Measurements from ENCODE around the gene IMMP2L.
"Not testable (repeated sequence)": the region's sequence is repeated elsewhere in the genome, so short reads cannot be mapped to it uniquely, and the experiment has no call there.

The IMMP2L gene

GRCh38 chr7:111470998-111471397 lies 91.3 kb downstream of the IMMP2L start:
- H3K4me3 ChIP-seq (ENCODE audit: low read length, poor library complexity, severe bottlenecking) = no peak overlapping the region
- H3K4me2 ChIP-seq (ENCODE audit: low read depth, low read length, poor library complexity, severe bottlenecking) = no peak overlapping the region
- no peaks in the 10 kb centered on the region for H3K9me2 ChIP-seq (replicated peaks; ENCODE audit: low read depth, low read length)
- H3K27me3 ChIP-seq (ENCODE audit: insufficient read depth, low read length, poor library complexity, severe bottlenecking) = no peaks in the 10 kb centered on the region
- H3K79me2 ChIP-seq (ENCODE audit: insufficient read depth, low read length) = no peaks in the 10 kb centered on the region
- H3K9me3 ChIP-seq (ENCODE audit: insufficient read depth, low read depth, low read length) = no peaks in the 10 kb centered on the region
- H3K36me3 ChIP-seq (ENCODE audit: insufficient read depth, low read length) = no peaks in the 10 kb centered on the region
- no peak overlapping the region for H2AFZ ChIP-seq (ENCODE audit: low read length)
- no peaks in the 10 kb centered on the region for H4K20me1 ChIP-seq (ENCODE audit: insufficient read depth, low read length, poor library complexity, severe bottlenecking)
- no peaks in the 10 kb centered on the region for H3K4me1 ChIP-seq (ENCODE audit: insufficient read depth, low read length, poor library complexity, severe bottlenecking)
- TF ChIP-seq CTCF (conservative IDR thresholded peaks at IDR 0.05; ENCODE audit: low read length) = no peak
- TF ChIP-seq EZH2phosphoT487 (IDR thresholded peaks at IDR 0.05; ENCODE audit: borderline replicate concordance) = no peak
- no peak overlapping the region for H3K9ac ChIP-seq (ENCODE audit: low read depth, low read length, poor library complexity, severe bottlenecking)
- H3F3A ChIP-seq (ENCODE audit: low read depth) = no peaks in the 10 kb centered on the region

GRCh38 chr7:111469894-111470293 lies 92.4 kb downstream of the IMMP2L start:
- not testable (repeated sequence) for H3K79me2 ChIP-seq (ENCODE audit: insufficient read depth, low read length); H3K36me3 ChIP-seq (ENCODE audit: insufficient read depth, low read length); H4K20me1 ChIP-seq (ENCODE audit: insufficient read depth, low read length, poor library complexity, severe bottlenecking); H2AFZ ChIP-seq (ENCODE audit: low read length); H3K4me3 ChIP-seq (ENCODE audit: low read length, poor library complexity, severe bottlenecking); H3K9ac ChIP-seq (ENCODE audit: low read depth, low read length, poor library complexity, severe bottlenecking); H3K9me3 ChIP-seq (ENCODE audit: insufficient read depth, low read depth, low read length); H3F3A ChIP-seq (ENCODE audit: low read depth); H3K4me1 ChIP-seq (ENCODE audit: insufficient read depth, low read length, poor library complexity, severe bottlenecking); H3K9me2 ChIP-seq (replicated peaks; ENCODE audit: low read depth, low read length); H3K27me3 ChIP-seq (ENCODE audit: insufficient read depth, low read length, poor library complexity, severe bottlenecking); H3K4me2 ChIP-seq (ENCODE audit: low read depth, low read length, poor library complexity, severe bottlenecking)

- H3K9me2 ChIP-seq (replicated peaks; ENCODE audit: low read depth, low read length); H3K4me3 ChIP-seq (ENCODE audit: low read length, poor library complexity, severe bottlenecking); H3K4me2 ChIP-seq (ENCODE audit: low read depth, low read length, poor library complexity, severe bottlenecking); H3K27me3 ChIP-seq (ENCODE audit: insufficient read depth, low read length, poor library complexity, severe bottlenecking); H3F3A ChIP-seq (ENCODE audit: low read depth); H4K20me1 ChIP-seq (ENCODE audit: insufficient read depth, low read length, poor library complexity, severe bottlenecking); H2AFZ ChIP-seq (ENCODE audit: low read length); H3K4me1 ChIP-seq (ENCODE audit: insufficient read depth, low read length, poor library complexity, severe bottlenecking); H3K9ac ChIP-seq (ENCODE audit: low read depth, low read length, poor library complexity, severe bottlenecking); H3K79me2 ChIP-seq (ENCODE audit: insufficient read depth, low read length); H3K9me3 ChIP-seq (ENCODE audit: insufficient read depth, low read depth, low read length); H3K36me3 ChIP-seq (ENCODE audit: insufficient read depth, low read length): not testable (repeated sequence)
Measured at GRCh38 chr7:111465774-111466173, 96.5 kb downstream of the IMMP2L start.

- Histone ChIP-seq H3F3A (ENCODE audit: low read depth) (no peaks in the 10 kb centered on the region), H4K20me1 (ENCODE audit: insufficient read depth, low read length, poor library complexity, severe bottlenecking) (no peaks in the 10 kb centered on the region), H3K79me2 (ENCODE audit: insufficient read depth, low read length) (no peaks in the 10 kb centered on the region), H3K36me3 (ENCODE audit: insufficient read depth, low read length) (no peaks in the 10 kb centered on the region), H2AFZ (ENCODE audit: low read length) (no peak overlapping the region), H3K9me2 (replicated peaks; ENCODE audit: low read depth, low read length) (no peaks in the 10 kb centered on the region), H3K4me2 (ENCODE audit: low read depth, low read length, poor library complexity, severe bottlenecking) (no peak overlapping the region), H3K4me1 (ENCODE audit: insufficient read depth, low read length, poor library complexity, severe bottlenecking) (no peaks in the 10 kb centered on the region), H3K27me3 (ENCODE audit: insufficient read depth, low read length, poor library complexity, severe bottlenecking) (no peaks in the 10 kb centered on the region), H3K9ac (ENCODE audit: low read depth, low read length, poor library complexity, severe bottlenecking) (no peak overlapping the region), H3K4me3 (ENCODE audit: low read length, poor library complexity, severe bottlenecking) (no peak overlapping the region), H3K9me3 (ENCODE audit: insufficient read depth, low read depth, low read length) (peaks cover 3% of the 10 kb centered on the region; the same call in 1 of the 2 replicates)
- TF ChIP-seq EZH2phosphoT487 (IDR thresholded peaks at IDR 0.05; ENCODE audit: borderline replicate concordance) (no peak), CTCF (conservative IDR thresholded peaks at IDR 0.05; ENCODE audit: low read length) (no peak)
Measured at GRCh38 chr7:111460695-111461094, 101.6 kb downstream of the IMMP2L start.

Measured in Loucy (cell line).